Endothelial cell (in vitro differentiated cells): ENCODE results near the gene NRXN3. TPM values are rescaled to one million over a fixed set of nuclear protein-coding genes. Genes with fewer than 3 reads are reported as not detected.

ENCODE experiments used
- DNase-seq: peaks from one replicate; pipeline ENCODE4 v3.0.0; 2021; ENCODE audit warnings: low spot score
- H3K27ac Mint-ChIP-seq: one replicate; pipeline ENCODE4 v1.8.0; 2021; ENCODE audit warnings: mixed read lengths, inconsistent platforms; ENCODE audit not compliant: unreplicated experiment
- H3K27me3 Mint-ChIP-seq: one replicate; pipeline ENCODE4 v1.8.0; 2021; ENCODE audit warnings: mild to moderate bottlenecking, moderate library complexity, mixed read lengths, inconsistent platforms; ENCODE audit not compliant: unreplicated experiment
- H3K36me3 Mint-ChIP-seq: one replicate; pipeline ENCODE4 v1.8.0; 2021; ENCODE audit warnings: mild to moderate bottlenecking, low read depth, mixed read lengths, inconsistent platforms; ENCODE audit not compliant: unreplicated experiment
- H3K4me1 Mint-ChIP-seq: one replicate; pipeline ENCODE4 v1.8.0; 2021; ENCODE audit warnings: mild to moderate bottlenecking, mixed read lengths, inconsistent platforms; ENCODE audit not compliant: unreplicated experiment
- H3K4me3 Mint-ChIP-seq: one replicate; pipeline ENCODE4 v1.8.0; 2021; ENCODE audit warnings: mild to moderate bottlenecking, mixed read lengths, inconsistent platforms; ENCODE audit not compliant: unreplicated experiment
- H3K9me3 Mint-ChIP-seq: one replicate; pipeline ENCODE4 v1.8.0; 2021; ENCODE audit warnings: mixed read lengths, inconsistent platforms; ENCODE audit not compliant: unreplicated experiment
- CTCF ChIP-seq: fragments of 200-600 bp; sonication (generic); IDR thresholded peaks from one replicate; pipeline ENCODE4 v1.5.0; 2021; ENCODE audit warnings: antibody characterized with exemption; ENCODE audit not compliant: unreplicated experiment
- total RNA-seq: library from RNA; stranded (reverse); fragmentation: NEBNext Ultra II Directional; extraction: Animal tissue kit (Norgen Biotek cat#: 25700); gene quantifications from one replicate; pipeline ENCODE4 v1.2.1, GENCODE V29; 2021; ENCODE audit not compliant: unreplicated experiment

Gene NRXN3
- total RNA-seq, 1 donor from 2014 or later = 2.3 TPM

- Mint-ChIP-seq H3K27ac (no peak overlapping the region), H3K9me3 (no peaks in the 10 kb centered on the region), H3K27me3 (no peaks in the 10 kb centered on the region), H3K4me3 (no peak overlapping the region), H3K4me1 (no peaks in the 10 kb centered on the region), H3K36me3 (no peaks in the 10 kb centered on the region)
- TF ChIP-seq CTCF = no peak
- DNase-seq = no peak
Observed at GRCh38 chr14:78440356-78440894, 270.3 kb downstream of the NRXN3 start.

- H3K4me3 Mint-ChIP-seq = no peak overlapping the region
- no peak for DNase-seq
- no peaks in the 10 kb centered on the region for H3K9me3 Mint-ChIP-seq
- TF ChIP-seq CTCF = no peak
- H3K4me1 Mint-ChIP-seq = no peaks in the 10 kb centered on the region
- peaks cover 2% of the 10 kb centered on the region for H3K27me3 Mint-ChIP-seq
- H3K27ac Mint-ChIP-seq = no peak overlapping the region
- no peaks in the 10 kb centered on the region for H3K36me3 Mint-ChIP-seq
Observed at GRCh38 chr14:78443834-78444233, 273.7 kb downstream of the NRXN3 start.

GRCh38 chr14:78445275-78445674 lies 275.1 kb downstream of the NRXN3 start:
- Mint-ChIP-seq H3K36me3 (no peaks in the 10 kb centered on the region), H3K27me3 (peaks cover 2% of the 10 kb centered on the region), H3K9me3 (no peaks in the 10 kb centered on the region), H3K4me3 (no peak overlapping the region), H3K27ac (no peak overlapping the region), H3K4me1 (no peaks in the 10 kb centered on the region)
- DNase-seq = no peak
- TF ChIP-seq CTCF = no peak

- no peaks in the 10 kb centered on the region for H3K36me3 Mint-ChIP-seq
- H3K4me1 Mint-ChIP-seq = no peaks in the 10 kb centered on the region
- no peak overlapping the region for H3K27ac Mint-ChIP-seq
- DNase-seq = peak; percentile 39
- TF ChIP-seq CTCF = no peak
- no peaks in the 10 kb centered on the region for H3K9me3 Mint-ChIP-seq
- H3K4me3 Mint-ChIP-seq = no peak overlapping the region
- H3K27me3 Mint-ChIP-seq = peaks cover 2% of the 10 kb centered on the region
Observed at GRCh38 chr14:78446807-78447206, 276.6 kb downstream of the NRXN3 start.

- H3K27me3 Mint-ChIP-seq = peaks cover 2% of the 10 kb centered on the region
- no peaks in the 10 kb centered on the region for H3K4me1 Mint-ChIP-seq
- no peaks in the 10 kb centered on the region for H3K9me3 Mint-ChIP-seq
- DNase-seq = peak; percentile 73
- peak; percentile 97 for TF ChIP-seq CTCF
- no peak overlapping the region for H3K27ac Mint-ChIP-seq
- no peaks in the 10 kb centered on the region for H3K36me3 Mint-ChIP-seq
- H3K4me3 Mint-ChIP-seq = no peak overlapping the region
Observed at GRCh38 chr14:78448164-78449094, 278.3 kb downstream of the NRXN3 start.
